HG03103 (cell line): ENCODE data around the gene AP1S3.
"Not testable (repeated sequence)": the region's sequence is repeated elsewhere in the genome, so short reads cannot be mapped to it uniquely, and the experiment has no call there.

Source experiments
- ATAC-seq: cut with Tn5 transposase; IDR thresholded peaks from one replicate; pipeline ENCODE4 v1.9.1; 2021; ENCODE audit warnings: low read depth; ENCODE audit not compliant: unreplicated experiment

Gene AP1S3

GRCh38 chr2:223854741-223855140, 17.4 kb upstream of the AP1S3 start:
- ATAC-seq, result peak; percentile 47

- no peak for ATAC-seq
Observed at GRCh38 chr2:223853425-223853837, 16.0 kb upstream of the AP1S3 start.

GRCh38 chr2:223852281-223852795, 15.0 kb upstream of the AP1S3 start:
- ATAC-seq, result no peak

GRCh38 chr2:223847410-223847809, 10.0 kb upstream of the AP1S3 start:
- no peak for ATAC-seq

- no peak for ATAC-seq
Observed at GRCh38 chr2:223846515-223846914, 9.1 kb upstream of the AP1S3 start.

GRCh38 chr2:223841436-223842190, 4.2 kb upstream of the AP1S3 start:
- ATAC-seq, result no peak

GRCh38 chr2:223835701-223836532, 1.5 kb downstream of the AP1S3 start:
- peak; percentile 53 for ATAC-seq

GRCh38 chr2:223834431-223834830, 3.0 kb downstream of the AP1S3 start:
- no peak for ATAC-seq

- no peak for ATAC-seq
Observed at GRCh38 chr2:223832241-223832903, 5.0 kb downstream of the AP1S3 start.

- ATAC-seq, result no peak
Observed at GRCh38 chr2:223829128-223829527, 8.3 kb downstream of the AP1S3 start.

GRCh38 chr2:223828314-223828713, 9.1 kb downstream of the AP1S3 start:
- ATAC-seq, result no peak

- no peak for ATAC-seq
Observed at GRCh38 chr2:223826995-223827394, 10.4 kb downstream of the AP1S3 start.

GRCh38 chr2:223824301-223824700, 13.1 kb downstream of the AP1S3 start:
- no peak for ATAC-seq

- no peak for ATAC-seq
Observed at GRCh38 chr2:223822818-223823217, 14.6 kb downstream of the AP1S3 start.

- ATAC-seq, result no peak
Observed at GRCh38 chr2:223820549-223820948, 16.8 kb downstream of the AP1S3 start.

GRCh38 chr2:223819891-223820290, 17.5 kb downstream of the AP1S3 start:
- ATAC-seq, result no peak

GRCh38 chr2:223815884-223816570, 21.4 kb downstream of the AP1S3 start:
- no peak for ATAC-seq

- ATAC-seq, result no peak
Observed at GRCh38 chr2:223815186-223815883, 22.0 kb downstream of the AP1S3 start.

GRCh38 chr2:223814764-223815163, 22.6 kb downstream of the AP1S3 start:
- not testable (repeated sequence) for ATAC-seq

GRCh38 chr2:223813329-223813728, 24.1 kb downstream of the AP1S3 start:
- no peak for ATAC-seq
